Gastrocnemius medialis (tissue), 4 donors: ENCODE results near the gene CDKL5.

ENCODE experiments used
- CTCF ChIP-seq, 5 experiments: fragments of 450-650 bp in 3 of 5; fragments of 200-600 bp in 2 of 5; sonication (generic) in 2 of 5; IDR thresholded peaks in 4 of 5; conservative IDR thresholded peaks in 1 of 5; 1 replicate in 4 of 5; 2 replicates in 1 of 5; pipeline ENCODE4 v1.5.1; 2016 to 2019; ENCODE audit warnings: antibody characterized with exemption in 5 of 5, mild to moderate bottlenecking in 3 of 5, moderate library complexity in 3 of 5
- POLR2A ChIP-seq, 2 donors: fragments of 450-650 bp; IDR thresholded peaks; one replicate each; pipeline ENCODE4 v1.6.1; 2017; ENCODE audit warnings: antibody characterized with exemption in 2 of 2, mild to moderate bottlenecking in 2 of 2, moderate library complexity in 2 of 2

GRCh38 chrX:18579495-18579894 lies 154.1 kb downstream of the CDKL5 start:
- no peak for TF ChIP-seq CTCF (IDR thresholded peaks at IDR 0.05 in 4 of 5, conservative IDR thresholded peaks at IDR 0.05 in 1 of 5)
- TF ChIP-seq POLR2A (IDR thresholded peaks at IDR 0.05), result no peak
